ENCODE data around the gene MAD1L1.

Gene MAD1L1

DNA sequence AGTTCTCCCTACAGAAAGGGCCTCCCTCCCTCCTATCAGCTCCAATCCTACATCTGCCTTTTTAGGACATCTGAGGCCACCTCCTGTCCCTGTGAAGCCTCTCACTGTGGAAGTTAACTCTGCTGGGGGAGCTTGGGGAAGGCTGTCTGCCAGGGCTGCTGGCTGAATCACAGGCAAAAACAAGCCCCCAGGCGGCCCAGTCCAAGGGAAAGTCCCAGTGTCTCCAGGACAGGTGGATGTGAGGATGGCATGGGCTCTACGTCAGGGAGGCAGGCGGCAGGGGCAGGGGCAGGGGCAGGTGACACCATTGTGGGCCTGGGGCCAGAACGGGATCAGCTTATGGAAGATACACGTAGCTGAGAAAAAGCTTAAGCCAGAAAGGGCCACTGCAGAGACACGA lies 240.2 kb downstream of the MAD1L1 start:
- H3K36me3 ChIP-seq (ENCODE audit: control insufficient read depth in 2 of 2, insufficient read depth in 2 of 2, low read length in 2 of 2), result no peaks in the 10 kb centered on the region
- H3K27ac ChIP-seq (ENCODE audit: low read length), result no peak overlapping the region
- no peak overlapping the region for H3K9ac ChIP-seq (ENCODE audit: low read length in 2 of 2)
- no peaks in the 10 kb centered on the region for H3K27me3 ChIP-seq (ENCODE audit: control insufficient read depth in 1 of 2, insufficient read depth in 2 of 2, low read length in 2 of 2)
- peaks cover 7% of the 10 kb centered on the region for H3K4me1 ChIP-seq (ENCODE audit: control insufficient read depth, insufficient read depth, low read length)
- no peaks in the 10 kb centered on the region for H3K9me3 ChIP-seq (ENCODE audit: control insufficient read depth in 2 of 2, low read length in 2 of 2)
- H3K4me3 ChIP-seq (ENCODE audit: low read length in 2 of 2), result no peak overlapping the region

DNA sequence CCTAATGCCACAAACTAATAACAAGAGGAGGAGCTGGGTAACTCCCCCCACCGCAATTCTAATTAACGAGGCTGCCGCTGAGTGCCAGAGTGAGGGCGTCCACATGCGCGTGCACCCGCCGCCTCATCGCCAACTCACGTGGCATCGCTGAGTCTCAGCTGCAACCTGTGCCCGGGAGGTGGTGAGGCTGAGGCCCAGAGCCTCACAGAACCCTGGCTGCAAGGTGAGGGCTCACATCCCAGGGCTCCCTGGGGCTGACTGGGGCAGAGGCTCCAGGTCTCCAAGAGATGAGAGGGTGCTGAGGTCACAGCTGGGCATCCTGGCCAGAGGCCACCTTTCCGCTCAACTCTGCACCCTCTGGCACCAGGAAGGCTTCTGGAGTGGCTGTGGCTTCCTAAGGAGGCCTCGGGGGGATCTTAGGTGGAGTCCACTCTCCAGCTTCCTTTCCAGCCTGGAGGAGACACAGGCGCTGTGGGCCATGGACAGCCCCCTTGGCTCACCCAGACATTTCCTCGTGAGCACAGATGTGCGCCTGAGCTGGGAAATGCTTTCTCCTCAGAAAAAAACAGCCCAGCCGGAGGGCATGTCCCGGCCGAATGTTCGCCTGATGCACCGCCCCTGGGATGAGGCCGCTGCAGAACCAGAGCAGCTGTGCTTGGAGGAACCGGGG lies 242.6 kb downstream of the MAD1L1 start:
- H3K27ac ChIP-seq (ENCODE audit: low read length), result no peak overlapping the region
- H3K36me3 ChIP-seq (ENCODE audit: control insufficient read depth in 2 of 2, insufficient read depth in 2 of 2, low read length in 2 of 2), result no peaks in the 10 kb centered on the region
- no peaks in the 10 kb centered on the region for H3K27me3 ChIP-seq (ENCODE audit: control insufficient read depth in 1 of 2, insufficient read depth in 2 of 2, low read length in 2 of 2)
- no peaks in the 10 kb centered on the region for H3K9me3 ChIP-seq (ENCODE audit: control insufficient read depth in 2 of 2, low read length in 2 of 2)
- H3K4me3 ChIP-seq (ENCODE audit: low read length in 2 of 2), result no peak overlapping the region
- H3K4me1 ChIP-seq (ENCODE audit: control insufficient read depth, insufficient read depth, low read length), result peaks cover 7% of the 10 kb centered on the region
- no peak overlapping the region for H3K9ac ChIP-seq (ENCODE audit: low read length in 2 of 2)

- Histone ChIP-seq H3K27me3 (ENCODE audit: control insufficient read depth in 1 of 2, insufficient read depth in 2 of 2, low read length in 2 of 2) (no peaks in the 10 kb centered on the region), H3K4me3 (ENCODE audit: low read length in 2 of 2) (no peak overlapping the region), H3K4me1 (ENCODE audit: control insufficient read depth, insufficient read depth, low read length) (peaks cover 7% of the 10 kb centered on the region), H3K36me3 (ENCODE audit: control insufficient read depth in 2 of 2, insufficient read depth in 2 of 2, low read length in 2 of 2) (no peaks in the 10 kb centered on the region), H3K27ac (ENCODE audit: low read length) (no peak overlapping the region), H3K9ac (ENCODE audit: low read length in 2 of 2) (no peak overlapping the region), H3K9me3 (ENCODE audit: control insufficient read depth in 2 of 2, low read length in 2 of 2) (no peaks in the 10 kb centered on the region)
Measured at GRCh38 chr7:1989049-1989860, 243.5 kb downstream of the MAD1L1 start.

- peaks cover 7% of the 10 kb centered on the region for H3K4me1 ChIP-seq (ENCODE audit: control insufficient read depth, insufficient read depth, low read length)
- no peak overlapping the region for H3K27ac ChIP-seq (ENCODE audit: low read length)
- no peaks in the 10 kb centered on the region for H3K36me3 ChIP-seq (ENCODE audit: control insufficient read depth in 2 of 2, insufficient read depth in 2 of 2, low read length in 2 of 2)
- no peaks in the 10 kb centered on the region for H3K9me3 ChIP-seq (ENCODE audit: control insufficient read depth in 2 of 2, low read length in 2 of 2)
- no peaks in the 10 kb centered on the region for H3K27me3 ChIP-seq (ENCODE audit: control insufficient read depth in 1 of 2, insufficient read depth in 2 of 2, low read length in 2 of 2)
- H3K9ac ChIP-seq (ENCODE audit: low read length in 2 of 2), result no peak overlapping the region
- no peak overlapping the region for H3K4me3 ChIP-seq (ENCODE audit: low read length in 2 of 2)
Measured at GRCh38 chr7:1988533-1988930, 244.2 kb downstream of the MAD1L1 start.

DNA sequence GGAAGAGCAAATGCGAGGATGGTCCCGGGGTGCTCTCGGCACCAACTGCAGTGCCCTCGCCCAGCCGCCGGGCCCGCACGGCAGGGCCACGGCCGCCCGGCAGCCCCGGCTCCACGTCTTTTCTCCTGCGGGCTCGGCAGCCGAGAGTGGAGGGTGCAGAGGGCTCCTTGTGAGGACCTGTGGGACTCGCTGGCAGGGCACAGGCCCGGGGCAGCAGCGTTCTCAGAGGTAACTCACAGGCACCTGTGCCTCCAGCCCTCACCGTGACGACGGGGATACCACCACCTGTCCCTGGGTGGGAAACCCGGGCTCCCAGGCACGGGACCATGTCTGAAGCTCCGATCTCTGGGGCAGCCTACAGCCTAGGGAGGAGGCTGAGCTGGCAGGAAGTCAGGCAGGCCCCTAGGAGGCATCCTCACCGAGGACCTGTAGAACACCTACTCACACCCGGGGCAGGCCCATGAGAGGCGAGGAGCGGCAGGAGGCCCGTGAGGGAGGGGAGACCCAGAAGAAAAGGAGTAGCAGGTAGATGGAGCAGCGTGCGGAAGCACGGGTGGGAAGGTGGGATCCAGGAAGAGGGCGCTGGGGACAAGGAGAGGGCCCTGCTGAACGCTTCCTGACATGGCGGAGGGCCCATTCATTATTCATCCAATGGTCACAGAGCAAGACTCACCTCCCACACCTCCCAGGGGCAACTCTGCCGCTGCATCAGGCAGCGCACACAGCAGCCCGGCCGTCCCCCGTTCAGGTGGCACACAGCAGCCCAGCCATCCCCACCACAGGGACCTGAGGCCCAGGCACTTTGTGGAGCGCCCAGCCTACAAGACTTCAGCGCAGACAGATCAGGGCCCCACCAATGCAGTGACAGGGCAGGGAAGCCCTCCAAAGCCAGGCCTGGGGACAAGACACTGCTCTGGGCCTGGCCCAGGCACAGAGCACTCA lies 244.9 kb downstream of the MAD1L1 start:
- no peak overlapping the region for H3K9ac ChIP-seq (ENCODE audit: low read length in 2 of 2)
- no peaks in the 10 kb centered on the region for H3K27me3 ChIP-seq (ENCODE audit: control insufficient read depth in 1 of 2, insufficient read depth in 2 of 2, low read length in 2 of 2)
- H3K4me3 ChIP-seq (ENCODE audit: low read length in 2 of 2), result no peak overlapping the region
- no peak overlapping the region for H3K27ac ChIP-seq (ENCODE audit: low read length)
- no peaks in the 10 kb centered on the region for H3K9me3 ChIP-seq (ENCODE audit: control insufficient read depth in 2 of 2, low read length in 2 of 2)
- no peaks in the 10 kb centered on the region for H3K36me3 ChIP-seq (ENCODE audit: control insufficient read depth in 2 of 2, insufficient read depth in 2 of 2, low read length in 2 of 2)
- peaks cover 7% of the 10 kb centered on the region for H3K4me1 ChIP-seq (ENCODE audit: control insufficient read depth, insufficient read depth, low read length)

- H3K27ac ChIP-seq (ENCODE audit: low read length), result no peak overlapping the region
- no peak overlapping the region for H3K4me3 ChIP-seq (ENCODE audit: low read length in 2 of 2)
Measured at GRCh38 chr7:1987084-1987535, 245.6 kb downstream of the MAD1L1 start.

DNA sequence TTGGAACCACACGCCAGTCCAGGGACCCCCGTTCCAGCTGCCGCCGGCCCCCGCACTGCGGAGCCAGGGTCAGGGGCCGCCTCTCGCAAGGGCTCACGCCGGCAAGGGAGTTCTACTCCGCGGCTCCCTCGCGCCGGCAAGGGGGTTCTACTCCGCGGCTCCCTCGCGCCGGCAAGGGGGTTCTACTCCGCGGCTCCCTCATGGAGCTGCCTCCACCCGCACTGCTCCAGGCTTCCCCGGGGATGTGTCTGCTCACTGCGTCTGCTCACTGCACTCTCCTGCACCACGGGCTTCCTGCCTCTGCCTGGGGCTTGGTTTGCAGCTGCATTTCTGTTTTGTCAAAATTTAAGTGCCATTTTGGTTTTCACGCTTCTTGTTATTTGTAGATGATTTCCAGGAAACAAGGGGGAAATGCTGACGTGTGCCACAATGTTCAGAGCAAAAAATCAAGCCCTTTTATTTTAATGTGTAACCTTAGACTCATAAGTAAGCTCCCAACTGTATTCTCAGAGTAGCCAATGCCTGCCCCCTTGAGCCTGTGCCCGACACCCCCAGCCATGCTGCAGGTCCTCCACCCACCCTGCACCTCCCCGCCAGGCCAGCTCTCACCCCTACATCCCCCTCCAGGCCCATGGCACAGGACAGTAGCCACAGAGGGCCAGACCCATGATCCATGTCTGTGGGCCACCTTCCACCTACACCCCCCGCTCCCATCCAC lies 246.2 kb downstream of the MAD1L1 start:
- Histone ChIP-seq H3K4me1 (ENCODE audit: control insufficient read depth, insufficient read depth, low read length) (no peaks in the 10 kb centered on the region), H3K27me3 (ENCODE audit: control insufficient read depth in 1 of 2, insufficient read depth in 2 of 2, low read length in 2 of 2) (no peaks in the 10 kb centered on the region), H3K4me3 (ENCODE audit: low read length in 2 of 2) (no peak overlapping the region), H3K36me3 (ENCODE audit: control insufficient read depth in 2 of 2, insufficient read depth in 2 of 2, low read length in 2 of 2) (no peaks in the 10 kb centered on the region), H3K27ac (ENCODE audit: low read length) (no peak overlapping the region), H3K9ac (ENCODE audit: low read length in 2 of 2) (no peak overlapping the region), H3K9me3 (ENCODE audit: control insufficient read depth in 2 of 2, low read length in 2 of 2) (no peaks in the 10 kb centered on the region)

More at GRCh38 chr7:1987084-1987535, 245.6 kb downstream of the MAD1L1 start:
- Histone ChIP-seq H3K9ac (ENCODE audit: low read length in 2 of 2) (no peak overlapping the region), H3K27me3 (ENCODE audit: control insufficient read depth in 1 of 2, insufficient read depth in 2 of 2, low read length in 2 of 2) (no peaks in the 10 kb centered on the region), H3K4me1 (ENCODE audit: control insufficient read depth, insufficient read depth, low read length) (peaks cover 2% of the 10 kb centered on the region), H3K36me3 (ENCODE audit: control insufficient read depth in 2 of 2, insufficient read depth in 2 of 2, low read length in 2 of 2) (no peaks in the 10 kb centered on the region), H3K9me3 (ENCODE audit: control insufficient read depth in 2 of 2, low read length in 2 of 2) (no peaks in the 10 kb centered on the region)

- H3K4me3 ChIP-seq (ENCODE audit: low read length in 2 of 2), result no peak overlapping the region
- no peaks in the 10 kb centered on the region for H3K27me3 ChIP-seq (ENCODE audit: control insufficient read depth in 1 of 2, insufficient read depth in 2 of 2, low read length in 2 of 2)
- H3K27ac ChIP-seq (ENCODE audit: low read length), result no peak overlapping the region
- no peaks in the 10 kb centered on the region for H3K36me3 ChIP-seq (ENCODE audit: control insufficient read depth in 2 of 2, insufficient read depth in 2 of 2, low read length in 2 of 2)
- H3K9me3 ChIP-seq (ENCODE audit: control insufficient read depth in 2 of 2, low read length in 2 of 2), result no peaks in the 10 kb centered on the region
- no peaks in the 10 kb centered on the region for H3K4me1 ChIP-seq (ENCODE audit: control insufficient read depth, insufficient read depth, low read length)
- no peak overlapping the region for H3K9ac ChIP-seq (ENCODE audit: low read length in 2 of 2)
Measured at GRCh38 chr7:1985936-1986335, 246.8 kb downstream of the MAD1L1 start.

GRCh38 chr7:1985042-1985441 lies 247.7 kb downstream of the MAD1L1 start:
- H3K27ac ChIP-seq (ENCODE audit: low read length), result no peak overlapping the region
- H3K9me3 ChIP-seq (ENCODE audit: control insufficient read depth in 2 of 2, low read length in 2 of 2), result no peaks in the 10 kb centered on the region
- no peaks in the 10 kb centered on the region for H3K4me1 ChIP-seq (ENCODE audit: control insufficient read depth, insufficient read depth, low read length)
- H3K4me3 ChIP-seq (ENCODE audit: low read length in 2 of 2), result no peak overlapping the region
- no peaks in the 10 kb centered on the region for H3K27me3 ChIP-seq (ENCODE audit: control insufficient read depth in 1 of 2, insufficient read depth in 2 of 2, low read length in 2 of 2)
- no peaks in the 10 kb centered on the region for H3K36me3 ChIP-seq (ENCODE audit: control insufficient read depth in 2 of 2, insufficient read depth in 2 of 2, low read length in 2 of 2)
- H3K9ac ChIP-seq (ENCODE audit: low read length in 2 of 2), result no peak overlapping the region

DNA sequence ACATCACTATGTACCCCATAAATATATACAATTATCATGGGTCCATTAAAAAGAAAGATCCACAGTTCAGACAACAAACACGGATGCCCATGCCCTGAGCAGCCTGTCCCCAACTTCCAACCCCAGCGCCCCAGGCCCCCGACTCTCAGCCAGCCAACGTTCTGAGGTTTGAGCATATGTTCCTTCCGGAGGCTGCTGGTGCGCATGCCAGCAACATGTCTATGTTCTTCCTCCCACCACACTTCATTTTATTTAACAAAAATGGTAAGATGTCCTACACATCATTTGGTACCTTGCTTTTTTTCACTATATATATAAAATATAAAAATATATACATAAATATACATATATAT lies 250.9 kb downstream of the MAD1L1 start:
- H3K27me3 ChIP-seq (ENCODE audit: control insufficient read depth in 1 of 2, insufficient read depth in 2 of 2, low read length in 2 of 2), result no peaks in the 10 kb centered on the region
- H3K4me3 ChIP-seq (ENCODE audit: low read length in 2 of 2), result no peak overlapping the region
- H3K4me1 ChIP-seq (ENCODE audit: control insufficient read depth, insufficient read depth, low read length), result no peaks in the 10 kb centered on the region
- H3K36me3 ChIP-seq (ENCODE audit: control insufficient read depth in 2 of 2, insufficient read depth in 2 of 2, low read length in 2 of 2), result no peaks in the 10 kb centered on the region
- H3K27ac ChIP-seq (ENCODE audit: low read length), result no peak overlapping the region
- H3K9me3 ChIP-seq (ENCODE audit: control insufficient read depth in 2 of 2, low read length in 2 of 2), result no peaks in the 10 kb centered on the region
- H3K9ac ChIP-seq (ENCODE audit: low read length in 2 of 2), result no peak overlapping the region
